Hepatic stellate cell (primary cell): ENCODE data around the gene FXYD2.
"Not testable (repeated sequence)": the region's sequence is repeated elsewhere in the genome, so short reads cannot be mapped to it uniquely, and the experiment has no call there.

Source experiments
- DNase-seq: peaks from one replicate; pipeline ENCODE4 v3.0.0; 2011; ENCODE audit warnings: low spot score

Gene FXYD2

DNA sequence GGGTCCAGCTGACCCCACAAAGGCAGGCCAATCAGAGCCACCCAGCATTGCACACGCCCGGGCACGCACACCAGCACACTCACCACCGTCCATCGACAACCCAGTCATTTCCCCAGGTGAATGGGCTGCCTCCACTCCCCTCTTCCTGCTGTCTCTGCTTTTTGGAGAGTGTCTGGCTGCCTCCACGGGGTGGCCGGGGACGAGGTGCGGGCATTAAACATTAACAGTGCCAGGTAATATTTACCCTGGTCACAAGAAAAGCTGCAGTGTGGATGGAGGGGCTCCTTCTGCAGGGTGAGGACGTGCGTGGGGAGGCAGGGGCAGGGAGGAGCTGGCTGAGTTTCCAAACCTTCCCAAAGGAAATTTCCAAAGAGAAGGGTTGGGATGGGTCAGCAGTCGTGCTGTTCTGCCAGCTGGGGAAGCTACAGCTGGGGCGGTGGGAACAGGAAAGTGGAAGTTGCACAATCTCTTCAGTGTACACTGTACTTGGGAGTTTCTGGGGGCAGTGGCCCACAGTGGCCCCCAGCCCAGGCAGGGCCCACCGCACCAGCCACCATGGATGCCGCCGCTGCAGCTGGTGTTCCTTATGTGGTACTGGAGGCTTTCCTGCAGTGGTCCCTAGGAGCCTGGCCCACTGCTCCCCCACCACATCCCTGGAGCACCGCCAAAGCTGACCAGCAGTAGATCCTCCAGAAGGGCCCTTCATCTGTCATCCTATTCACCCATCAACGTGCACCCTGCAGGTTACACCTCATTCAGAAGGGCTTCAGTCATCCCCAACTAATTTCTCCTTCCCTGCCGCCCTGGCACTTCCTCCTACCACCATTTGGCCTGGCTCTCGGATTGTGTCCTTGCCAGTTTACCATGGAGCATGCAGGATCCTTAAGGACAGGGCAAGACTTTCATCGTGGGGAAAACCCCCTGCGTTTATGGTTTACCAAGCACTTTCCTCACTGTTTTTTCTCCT lies at the start of gene FXYD2:
FXYD2 (minus strand) TSS at position 174 of the 967 bp plus-strand sequence; CDS start at position 108, 66 bp downstream.
- DNase-seq, result no peak

DNA sequence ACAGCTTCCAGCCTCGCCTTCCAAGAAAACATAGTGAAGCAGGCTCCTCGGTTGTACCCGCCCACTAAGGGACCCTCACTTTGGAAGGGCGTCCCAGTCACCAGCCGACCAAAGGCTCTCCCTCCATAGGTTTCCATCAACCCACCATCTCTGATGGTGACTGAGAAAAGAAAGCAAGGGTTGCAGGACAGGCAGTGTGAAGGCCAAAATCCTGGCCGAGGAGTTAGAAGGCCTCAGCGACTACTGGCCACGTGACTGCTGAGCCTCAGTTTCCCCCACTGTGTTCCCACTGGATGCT lies 49.2 kb upstream of the FXYD2 start:
- DNase-seq, result no peak

DNA sequence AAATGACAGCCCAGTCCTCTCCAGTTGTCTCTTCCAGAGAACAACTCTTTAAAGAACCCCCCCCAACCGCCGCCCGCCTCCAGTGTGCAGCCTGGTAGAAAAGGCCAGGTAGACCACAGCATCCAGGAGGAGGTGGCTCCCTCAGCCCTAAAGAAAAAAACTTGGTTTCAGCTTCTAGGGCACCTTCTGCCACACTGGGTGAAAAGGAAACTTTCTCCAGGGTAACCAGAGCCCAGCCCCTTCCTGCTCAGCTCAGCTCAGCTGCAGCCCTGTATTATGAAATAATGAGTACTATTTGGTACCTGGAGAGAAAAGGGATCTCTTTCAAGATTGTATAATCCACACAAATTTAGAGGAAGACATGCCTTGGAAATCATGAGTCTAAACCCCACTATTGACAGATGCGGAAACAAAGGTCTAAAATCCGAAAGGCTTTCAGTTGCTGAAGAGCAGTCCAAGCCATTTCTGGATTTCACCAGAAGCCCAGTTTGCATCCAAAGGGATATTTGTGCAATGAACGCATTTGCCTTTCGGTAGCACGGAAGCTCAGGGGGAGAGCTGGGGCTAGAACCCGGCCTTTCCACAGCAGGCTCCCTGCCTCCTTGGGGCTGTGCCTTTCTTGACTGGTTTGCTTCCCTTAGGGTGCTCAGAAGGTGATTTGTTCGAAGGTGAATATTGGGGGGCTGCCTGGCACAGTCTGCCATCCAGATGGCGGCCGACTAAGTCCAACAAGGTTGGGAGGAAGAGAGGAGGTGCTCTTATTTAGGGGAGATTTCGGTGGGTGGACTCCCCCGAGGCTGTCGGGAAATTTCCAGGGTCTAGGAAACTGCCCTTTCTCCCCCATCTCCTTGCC lies 48.7 kb upstream of the FXYD2 start:
- no peak for DNase-seq

DNA sequence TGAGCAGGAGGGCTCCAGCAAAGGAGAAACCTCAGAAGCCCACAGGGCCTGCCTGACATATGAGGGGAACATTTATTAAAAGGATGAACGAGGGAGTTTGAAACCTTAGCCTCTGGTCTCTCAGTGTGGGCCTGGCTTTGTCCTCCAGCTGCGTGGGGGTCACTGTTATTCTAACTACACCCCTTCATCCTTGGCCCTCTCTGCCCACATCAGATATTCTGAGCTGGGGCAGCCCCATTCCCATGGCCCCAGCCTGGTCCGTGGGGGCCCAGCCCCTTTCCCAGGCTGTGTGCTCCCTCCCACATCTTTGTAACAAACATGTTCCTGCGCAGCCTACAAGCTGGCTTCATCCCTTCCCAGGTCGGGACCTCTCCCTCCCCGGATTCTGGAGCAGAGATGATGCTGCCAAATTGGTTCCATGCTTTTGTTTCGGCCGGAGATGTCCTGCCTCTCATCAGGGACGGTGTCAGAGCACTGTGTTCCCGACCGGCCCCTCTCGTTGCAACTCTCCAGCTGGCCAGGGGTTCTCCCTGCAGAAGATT lies 47.9 kb upstream of the FXYD2 start:
- DNase-seq, result no peak

DNA sequence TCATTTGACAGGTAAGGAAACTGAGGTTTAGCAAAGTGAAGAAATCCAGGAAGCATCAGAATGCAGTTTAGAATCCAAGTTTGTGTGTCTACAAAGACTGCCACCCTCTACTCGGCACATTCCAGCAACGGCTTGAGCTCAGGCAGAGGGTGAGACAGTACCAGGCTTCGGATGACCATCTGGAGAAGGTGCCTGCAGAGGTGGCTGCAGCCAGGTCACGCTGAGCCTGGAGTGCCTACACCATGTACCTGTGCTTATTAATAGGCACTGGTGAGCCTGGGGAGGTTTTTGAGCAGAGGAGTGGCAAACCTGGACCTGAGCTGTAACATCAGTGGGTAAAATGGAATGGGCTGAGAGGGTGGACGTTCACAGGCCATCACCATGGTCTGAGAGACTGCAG lies 47.2 kb upstream of the FXYD2 start:
- no peak for DNase-seq

DNA sequence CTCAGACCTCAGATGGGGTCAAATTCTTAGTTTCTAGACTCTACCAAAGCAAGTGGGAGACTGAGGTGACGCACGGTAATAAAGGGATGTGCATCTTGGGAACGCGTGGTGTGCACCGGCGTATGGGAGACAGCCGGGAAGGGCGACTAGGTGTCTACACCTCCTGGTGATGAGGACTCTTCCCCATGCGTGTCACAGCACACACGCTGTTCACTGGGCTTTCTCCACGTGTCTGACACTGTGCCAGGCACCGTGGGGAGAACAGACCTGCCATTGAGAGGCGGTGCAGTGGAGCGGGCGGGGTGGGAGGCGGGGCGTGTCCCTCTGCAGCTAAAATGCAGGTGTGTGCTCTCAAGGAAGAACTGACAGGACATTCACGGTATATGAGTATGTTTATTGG lies 46.6 kb upstream of the FXYD2 start:
- no peak for DNase-seq

DNA sequence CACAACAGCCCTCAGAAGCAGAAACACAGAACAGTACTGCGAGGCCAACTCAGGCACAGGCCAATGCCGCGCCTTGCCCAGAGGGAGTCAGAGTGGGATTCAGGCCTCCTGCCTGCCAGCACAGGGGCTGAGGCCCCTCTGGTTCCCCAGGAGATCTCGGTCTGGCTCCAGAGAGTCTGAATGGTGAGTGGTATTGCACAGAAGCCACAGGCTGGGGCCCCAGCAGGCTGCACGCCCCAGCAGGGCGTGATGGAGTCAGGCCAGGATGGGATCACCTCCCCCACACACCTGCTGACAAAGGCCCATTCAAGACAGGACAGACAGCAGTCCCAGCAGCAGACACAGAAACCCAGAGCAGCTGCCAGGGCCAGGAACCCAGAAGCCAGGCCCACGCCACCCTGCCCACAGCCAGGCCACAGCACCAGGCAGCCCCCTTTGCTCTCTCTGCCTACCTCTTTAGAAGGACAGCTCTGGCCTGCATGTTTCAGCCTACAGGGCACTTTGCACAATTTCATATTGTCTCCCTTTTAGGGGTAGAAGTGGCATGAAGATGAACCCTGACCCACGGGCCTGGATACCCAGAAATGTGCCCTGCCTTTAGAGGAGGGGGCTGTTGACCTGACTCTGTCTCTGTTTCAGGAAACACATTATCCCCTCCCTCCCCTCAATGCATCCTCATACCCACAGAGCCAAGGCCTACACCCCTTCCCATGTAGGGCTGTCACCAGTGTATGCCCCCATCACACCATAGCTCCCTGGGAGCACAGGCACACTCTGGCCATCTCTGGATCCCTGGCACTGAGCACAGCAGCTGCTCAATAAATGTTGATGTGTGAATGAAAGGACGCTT lies 45.8 kb upstream of the FXYD2 start:
- no peak for DNase-seq

DNA sequence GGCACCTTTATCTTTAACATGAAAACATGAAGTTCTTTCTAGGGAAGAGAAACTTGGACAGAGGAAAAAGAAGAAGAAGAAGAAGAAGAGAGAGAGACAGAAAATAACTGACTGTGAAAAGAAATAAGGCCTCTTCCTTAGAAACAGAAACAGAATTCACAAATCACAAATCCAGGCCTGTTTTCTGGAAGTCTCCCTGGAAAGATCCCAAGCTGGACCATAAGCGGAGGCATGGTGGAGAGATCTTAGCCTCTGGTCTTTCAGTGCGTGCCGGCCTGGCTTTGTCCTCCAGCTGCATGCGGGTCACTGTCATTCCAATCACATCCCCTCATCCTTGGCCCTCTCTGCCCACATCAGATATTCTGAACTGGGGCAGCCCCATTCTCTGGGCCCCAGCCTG lies 45.1 kb upstream of the FXYD2 start:
- DNase-seq, result no peak

DNA sequence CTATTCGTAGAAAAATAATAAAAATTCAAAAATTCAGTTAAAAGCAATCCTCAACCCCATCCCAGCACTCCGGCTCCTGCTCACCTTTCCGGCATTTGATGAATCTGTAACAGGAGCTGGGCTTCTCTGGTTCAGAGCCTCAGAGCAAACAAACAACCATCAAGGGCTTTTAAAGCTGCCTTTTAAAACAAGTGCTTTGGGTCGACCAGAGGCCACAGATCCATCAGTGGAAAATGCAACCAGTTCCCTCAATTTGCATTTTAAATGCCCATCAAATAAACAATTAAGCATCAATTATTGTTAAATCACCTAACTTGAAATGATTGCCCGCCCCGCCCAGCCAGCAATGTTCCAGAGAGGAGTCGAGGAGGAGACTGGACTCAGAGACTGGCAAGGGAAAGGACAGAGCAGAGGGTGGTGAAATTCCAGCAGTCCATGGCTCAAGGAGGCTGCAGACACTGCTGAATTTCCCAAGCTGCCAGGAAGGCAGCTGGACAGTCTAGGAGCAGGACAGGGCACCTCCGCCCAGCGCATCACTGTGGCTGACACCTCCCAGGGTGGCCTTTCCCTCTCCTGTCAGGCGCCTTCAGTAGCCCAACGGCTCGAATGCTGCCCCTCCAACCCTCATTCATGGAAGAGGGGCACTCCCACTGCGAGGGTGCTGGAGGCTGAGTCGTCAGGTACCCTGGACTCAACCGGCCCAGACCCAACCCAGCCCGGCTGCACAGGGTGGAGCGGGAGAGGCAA lies 44.4 kb upstream of the FXYD2 start:
- DNase-seq, result no peak

DNA sequence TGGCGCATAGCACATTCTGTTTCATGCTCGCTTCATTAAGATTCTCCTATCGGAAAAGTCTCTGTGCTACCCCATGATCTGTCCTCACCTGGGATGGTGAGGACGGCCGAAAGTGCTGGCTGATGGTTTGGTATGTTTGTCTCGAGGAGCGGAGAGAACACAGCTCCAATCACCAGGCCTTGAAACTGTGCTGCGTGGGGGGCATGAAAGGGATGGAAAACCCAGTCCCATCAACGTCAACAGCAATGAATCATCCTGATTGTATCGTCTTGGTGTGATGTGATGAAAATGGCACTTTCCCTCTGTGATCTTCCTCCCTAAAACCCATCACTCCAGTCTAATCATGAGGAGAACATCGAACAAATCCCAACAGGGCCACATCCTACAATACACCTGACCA lies 43.5 kb upstream of the FXYD2 start:
- DNase-seq, result no peak

DNA sequence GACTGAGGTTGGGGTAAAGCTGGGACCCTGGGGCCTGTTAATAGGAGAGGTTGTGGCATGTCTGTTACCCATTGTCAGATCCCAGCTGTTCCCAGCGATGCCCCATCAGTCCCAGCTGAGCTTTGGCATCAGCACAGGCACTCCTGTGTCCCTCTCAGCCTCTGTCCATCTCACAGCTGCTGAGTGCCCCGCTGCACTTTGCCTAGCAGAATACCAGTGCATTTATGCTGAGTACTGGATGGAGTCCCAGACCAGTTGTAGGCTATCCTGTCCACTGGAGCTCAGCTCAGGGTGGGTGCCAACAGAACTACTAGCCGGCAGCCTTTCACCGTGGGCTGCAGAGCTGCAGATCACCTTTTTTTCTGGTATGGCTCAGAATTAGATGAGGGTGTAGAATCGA lies 42.0 kb upstream of the FXYD2 start:
- no peak for DNase-seq

DNA sequence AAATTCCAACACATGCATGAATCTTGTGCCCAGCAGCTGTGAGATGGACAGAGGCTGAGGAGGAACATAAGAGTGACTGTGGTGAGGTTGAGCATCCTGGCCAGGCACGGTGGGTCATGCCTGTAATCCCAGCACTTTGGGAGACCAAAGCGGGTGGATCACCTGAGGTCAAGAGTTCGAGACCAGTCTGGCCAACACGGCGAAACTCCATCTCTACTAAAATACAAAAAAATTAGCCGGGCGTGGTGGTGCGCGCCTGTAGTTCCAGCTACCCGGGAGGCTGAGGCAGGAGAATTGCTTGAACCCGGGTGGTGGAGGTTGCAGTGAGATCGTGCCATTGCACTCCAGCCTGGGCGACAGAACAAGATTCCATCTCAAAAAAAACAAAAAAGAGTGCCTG lies 41.0 kb upstream of the FXYD2 start:
- DNase-seq, result not testable (repeated sequence)

DNA sequence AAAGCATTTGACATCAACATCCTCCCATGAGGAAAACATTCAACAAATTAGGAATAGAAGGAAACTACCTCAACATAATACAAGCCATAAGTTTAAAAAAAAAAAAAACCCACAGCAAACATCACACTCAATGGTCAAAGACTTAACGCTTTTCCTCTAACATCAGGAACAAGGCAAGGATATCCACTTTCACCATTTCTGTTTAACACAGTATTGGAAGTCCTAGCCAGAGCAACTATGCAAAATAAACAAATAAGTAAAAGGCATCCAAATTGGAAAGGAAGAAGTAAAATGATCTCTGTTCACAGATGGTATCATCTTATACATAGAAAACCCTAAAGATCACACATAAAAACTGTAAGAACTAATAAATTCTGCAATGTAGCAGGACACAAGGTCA lies 38.8 kb upstream of the FXYD2 start:
- no peak for DNase-seq

DNA sequence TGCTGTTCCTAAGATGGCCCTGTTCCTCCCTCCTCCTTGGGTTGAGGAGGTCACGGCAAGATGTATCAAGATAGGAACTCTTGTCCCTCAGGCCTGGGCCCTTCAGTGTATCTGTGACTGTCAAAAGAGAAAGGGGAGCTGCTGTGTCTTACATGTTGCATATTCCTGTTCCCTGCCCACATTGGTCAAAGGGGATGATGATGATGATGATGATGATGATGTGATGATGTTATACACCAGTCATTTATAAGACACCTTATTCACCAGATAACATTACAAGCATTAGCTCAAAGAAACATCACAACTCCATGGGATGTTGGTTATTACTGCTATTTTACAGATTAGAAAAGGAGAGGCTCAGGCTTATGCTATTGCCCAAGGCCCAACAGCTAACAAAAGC lies 38.2 kb upstream of the FXYD2 start:
- DNase-seq, result no peak

DNA sequence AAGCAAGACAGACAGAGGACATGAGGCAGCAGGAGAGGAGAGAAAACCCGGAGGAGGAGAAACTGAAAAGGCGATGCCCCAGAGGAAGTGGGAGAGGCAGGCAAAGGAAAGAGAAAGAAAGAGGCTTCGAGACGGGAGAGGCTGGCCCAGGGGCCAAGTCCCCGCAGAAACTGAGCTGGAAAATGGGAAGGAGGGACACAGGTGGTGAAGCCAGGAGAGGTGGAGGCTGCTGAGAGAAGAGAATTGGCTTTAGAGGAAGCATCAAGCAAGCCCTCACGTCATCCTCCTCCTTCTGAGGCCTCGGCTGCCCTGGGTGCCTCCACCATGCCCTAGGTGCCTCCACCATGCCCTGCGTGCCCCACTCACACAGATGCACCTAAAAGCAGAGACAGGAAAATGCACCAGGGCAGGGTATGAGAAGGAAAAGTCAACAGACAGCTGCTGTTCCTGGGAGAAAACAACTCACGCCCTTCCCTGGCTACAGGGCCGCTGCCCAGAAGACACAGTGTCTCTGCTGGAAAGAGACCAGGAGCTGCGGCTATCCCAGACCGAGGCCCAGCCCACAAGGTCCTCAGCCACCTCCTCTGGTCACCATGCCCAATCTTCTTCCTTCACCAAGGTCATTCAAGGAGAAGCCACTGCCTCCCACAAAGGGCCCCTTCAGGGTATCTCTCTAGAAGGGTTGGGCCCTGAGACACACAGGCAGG lies 37.6 kb upstream of the FXYD2 start:
- DNase-seq, result no peak

DNA sequence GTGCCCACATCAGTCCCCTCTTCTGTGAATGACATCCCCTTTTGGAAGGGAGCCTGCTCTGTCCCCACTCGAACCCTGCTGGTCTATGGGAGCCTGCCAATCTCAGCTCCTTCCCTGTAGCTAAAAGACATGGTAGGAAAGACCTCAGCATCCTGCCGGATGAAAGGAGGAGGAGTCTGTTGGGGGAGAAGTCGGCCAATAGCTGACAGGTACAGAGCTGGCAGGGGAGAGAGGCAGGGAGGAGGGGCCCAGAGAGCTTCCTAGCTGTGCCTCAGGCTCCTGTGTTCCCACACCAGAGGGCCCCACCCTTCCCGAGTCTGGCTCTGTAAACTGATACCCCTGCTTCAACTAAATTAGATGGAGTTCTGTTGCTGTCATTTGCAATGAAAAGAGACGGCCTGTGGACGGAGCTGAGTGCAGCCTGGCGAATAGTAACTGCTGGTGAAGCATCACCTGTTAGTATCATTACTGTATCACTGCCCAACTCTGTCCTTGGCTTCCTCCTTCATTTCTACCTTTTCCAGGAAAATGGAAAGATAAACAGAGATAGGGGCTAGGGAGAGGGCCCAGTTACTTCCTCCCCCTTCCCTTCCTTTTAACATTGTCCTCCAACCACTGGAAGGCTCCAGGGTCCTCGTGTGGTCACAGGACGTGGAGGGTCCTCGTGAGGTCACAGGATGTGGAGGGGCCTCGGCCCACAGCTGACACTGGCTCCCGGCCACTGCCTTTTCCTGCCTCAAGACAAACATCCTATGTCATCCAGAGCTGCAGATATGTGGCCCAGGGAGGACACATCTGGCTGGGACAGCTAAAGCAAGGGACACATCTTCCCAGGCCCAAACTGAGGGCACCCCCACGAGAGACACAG lies 36.8 kb upstream of the FXYD2 start:
- no peak for DNase-seq

DNA sequence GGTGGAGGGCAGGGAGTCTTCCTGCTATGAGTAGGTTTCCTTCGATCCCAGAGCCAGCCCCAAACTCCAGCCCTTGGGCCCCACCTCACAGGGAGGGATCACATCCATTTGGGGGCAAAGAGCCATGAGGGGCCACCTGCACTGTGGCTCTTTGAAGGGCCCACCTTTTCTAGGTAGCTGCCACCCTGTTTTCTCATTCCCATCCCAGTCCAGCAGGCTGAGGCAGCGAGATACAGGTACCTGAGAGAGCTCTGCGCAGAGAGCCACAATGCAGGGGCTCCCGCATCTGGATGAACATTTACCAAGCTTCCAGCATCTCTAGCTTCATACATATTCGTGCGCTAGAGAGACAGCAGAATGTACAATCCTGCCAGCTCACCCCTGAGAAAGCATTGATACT lies 35.6 kb upstream of the FXYD2 start:
- no peak for DNase-seq

DNA sequence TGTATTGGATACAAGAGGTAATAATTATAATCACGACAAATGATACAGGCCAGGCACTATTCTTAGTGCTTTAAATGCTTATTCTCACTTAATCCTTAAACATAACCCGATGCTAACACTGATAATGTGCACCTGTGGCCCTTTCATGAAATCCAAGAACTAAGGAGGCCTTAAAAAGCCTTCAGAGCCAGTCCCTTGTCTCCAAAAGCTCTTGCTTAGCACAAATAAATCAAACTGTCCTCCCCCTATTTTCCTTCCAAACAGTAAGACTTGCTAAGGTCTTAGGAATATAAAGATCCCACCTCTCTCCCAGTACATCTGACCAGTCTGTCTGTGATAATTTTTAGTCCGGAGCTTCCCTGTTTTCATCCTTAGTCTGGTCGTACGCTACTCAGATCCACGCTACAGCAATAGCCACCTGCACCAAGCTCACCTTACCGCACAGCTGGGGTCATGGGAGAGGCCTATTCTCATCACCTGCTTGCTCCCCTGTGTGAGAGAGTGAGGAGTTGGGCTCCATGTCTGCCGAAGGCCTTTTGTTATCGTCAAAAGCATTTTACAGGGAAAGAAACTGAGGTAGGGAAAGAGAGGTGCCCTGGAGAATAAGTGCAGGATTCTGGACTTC lies 35.1 kb upstream of the FXYD2 start:
- no peak for DNase-seq

DNA sequence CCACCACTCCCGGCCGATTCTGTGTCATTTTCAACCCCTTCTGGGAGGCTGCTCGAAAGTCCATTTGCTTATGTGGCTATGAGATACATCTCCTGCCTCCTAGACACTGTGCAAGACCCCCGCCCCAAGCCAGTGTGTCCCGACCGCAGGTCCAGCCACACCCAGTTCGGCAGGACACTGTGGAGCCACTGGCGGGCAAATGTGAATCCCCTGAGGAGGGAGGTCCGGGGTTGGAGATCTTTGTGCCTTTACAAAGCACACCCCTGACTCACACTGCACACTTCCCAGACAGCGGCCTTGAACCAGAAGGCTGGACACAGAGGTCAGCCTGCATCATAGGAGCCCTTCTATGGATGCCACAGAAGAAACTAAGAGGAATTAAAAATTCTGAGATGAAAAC lies 34.5 kb upstream of the FXYD2 start:
- no peak for DNase-seq
